Daoy (cell line): ENCODE data around the gene TMCO4. TPM values are rescaled to one million over a fixed set of nuclear protein-coding genes. Genes with fewer than 3 reads are reported as not detected.

Experiments
- DNase-seq: peaks from one replicate; pipeline ENCODE4 v3.0.0-alpha.2; 2015; ENCODE audit warnings: low read depth
- total RNA-seq: library from RNA; depleted of rRNA; stranded (reverse); fragments of >200 nt; shearing (Covaris generic); gene quantifications from 2 replicates; pipeline ENCODE4 v1.2.3, GENCODE V29; 2014

TMCO4 gene
- total RNA-seq, 1 experiment from 2014 or later: 8.1 TPM

- no peak for DNase-seq
Measured at GRCh38 chr1:19749685-19750084, 50.0 kb downstream of the TMCO4 start.

GRCh38 chr1:19747761-19748160 lies 52.0 kb downstream of the TMCO4 start:
- no peak for DNase-seq

- no peak for DNase-seq
Measured at GRCh38 chr1:19744886-19745285, 54.8 kb downstream of the TMCO4 start.

GRCh38 chr1:19744335-19744743 lies 55.4 kb downstream of the TMCO4 start:
- no peak for DNase-seq

GRCh38 chr1:19743793-19744192 lies 55.9 kb downstream of the TMCO4 start:
- no peak for DNase-seq

GRCh38 chr1:19743180-19743579 lies 56.5 kb downstream of the TMCO4 start:
- DNase-seq: no peak

- no peak for DNase-seq
Measured at GRCh38 chr1:19739628-19740027, 60.1 kb downstream of the TMCO4 start.

GRCh38 chr1:19738669-19739068 lies 61.0 kb downstream of the TMCO4 start:
- DNase-seq: no peak

- DNase-seq: no peak
Measured at GRCh38 chr1:19738076-19738475, 61.6 kb downstream of the TMCO4 start.

- DNase-seq: peak; percentile 52
Measured at GRCh38 chr1:19737104-19737825, 62.5 kb downstream of the TMCO4 start.

- DNase-seq: peak; percentile 92
Measured at GRCh38 chr1:19735440-19736127, 64.1 kb downstream of the TMCO4 start.

GRCh38 chr1:19734472-19734999 lies 65.2 kb downstream of the TMCO4 start:
- DNase-seq: peak; percentile 47

GRCh38 chr1:19734056-19734455 lies 65.7 kb downstream of the TMCO4 start:
- DNase-seq: no peak

- no peak for DNase-seq
Measured at GRCh38 chr1:19733615-19734014, 66.1 kb downstream of the TMCO4 start.

- DNase-seq: no peak
Measured at GRCh38 chr1:19731311-19731821, 68.3 kb downstream of the TMCO4 start.

GRCh38 chr1:19730793-19731192 lies 68.9 kb downstream of the TMCO4 start:
- no peak for DNase-seq

GRCh38 chr1:19730232-19730631 lies 69.5 kb downstream of the TMCO4 start:
- no peak for DNase-seq

GRCh38 chr1:19728413-19729145 lies 71.1 kb downstream of the TMCO4 start:
- DNase-seq: no peak

GRCh38 chr1:19725606-19726005 lies 74.1 kb downstream of the TMCO4 start:
- no peak for DNase-seq

- DNase-seq: no peak
Measured at GRCh38 chr1:19723874-19724273, 75.8 kb downstream of the TMCO4 start.

GRCh38 chr1:19720973-19721372 lies 78.7 kb downstream of the TMCO4 start:
- no peak for DNase-seq

- DNase-seq: no peak
Measured at GRCh38 chr1:19720174-19720573, 79.5 kb downstream of the TMCO4 start.
